HEK293 (cell line): ENCODE measurements around the gene ZDHHC24.

Experiments used
- CTCF ChIA-PET: fragments of 350-600 bp; formaldehyde crosslinking; extraction: SDS; loops from one replicate; lab custom pipeline; 2021; ENCODE audit warnings: antibody characterized with exemption; lab: Yijun Ruan, JAX
- POLR2A ChIA-PET: fragments of 300-600 bp; formaldehyde crosslinking; extraction: SDS; loops from one replicate; lab custom pipeline; 2020; ENCODE audit warnings: antibody characterized with exemption, inconsistent platforms; lab: Yijun Ruan, JAX
- H3K27ac ChIP-seq: fragments of 200-500 bp; sonication (Bioruptor generic); 2 replicates; pipeline ENCODE4 v1.5.1; 2014; ENCODE audit warnings: low read depth, low read length, control low read depth, inconsistent platforms; ENCODE audit errors: extremely low read depth
- H3K36me3 ChIP-seq, 2 experiments: fragments of 200-500 bp in 1 of 2; sonication (Bioruptor generic) in 1 of 2; 1 replicate in 1 of 2; 2 replicates in 1 of 2; pipeline ENCODE4 v1.5.1; 2014 to 2017; ENCODE audit warnings: inconsistent platforms in 2 of 2, low read length in 2 of 2; ENCODE audit not compliant: control insufficient read depth in 2 of 2, insufficient read depth in 1 of 2
- H3K4me1 ChIP-seq: fragments of 200-500 bp; sonication (Bioruptor generic); 2 replicates; pipeline ENCODE4 v1.5.1; 2014; ENCODE audit warnings: mild to moderate bottlenecking, low read length, inconsistent platforms; ENCODE audit not compliant: control insufficient read depth, insufficient read depth
- H3K4me3 ChIP-seq: 2 replicates; pipeline ENCODE4 v1.5.1; 2011; ENCODE audit warnings: low read depth, mild to moderate bottlenecking, control low read depth, low read length, moderate library complexity
- H3K9me3 ChIP-seq: fragments of 200-500 bp; sonication (Bioruptor generic); 2 replicates; pipeline ENCODE4 v1.5.1; 2014; ENCODE audit warnings: low read depth, low read length, inconsistent platforms; ENCODE audit not compliant: control insufficient read depth, insufficient read depth
- GLI4 ChIP-seq: fragments of 450-650 bp; formaldehyde crosslinking; IDR thresholded peaks from 2 replicates; pipeline ENCODE4 v1.5.1; 2016; ENCODE audit warnings: missing biosample characterization, missing genetic modification characterization
- KLF8 ChIP-seq: fragments of 450-650 bp; formaldehyde crosslinking; IDR thresholded peaks from 2 replicates; pipeline ENCODE4 v1.5.1; 2016; ENCODE audit warnings: missing biosample characterization, missing genetic modification characterization
- SP2 ChIP-seq: fragments of 450-650 bp; formaldehyde crosslinking; IDR thresholded peaks from 2 replicates; pipeline ENCODE4 v1.5.1; 2016; ENCODE audit warnings: missing biosample characterization, missing genetic modification characterization
- SP7 ChIP-seq: fragments of 450-650 bp; formaldehyde crosslinking; IDR thresholded peaks from 2 replicates; pipeline ENCODE4 v1.5.1; 2016; ENCODE audit warnings: missing biosample characterization, missing genetic modification characterization
- ZBTB11 ChIP-seq: fragments of 450-650 bp; formaldehyde crosslinking; conservative IDR thresholded peaks from 2 replicates; pipeline ENCODE4 v1.5.1; 2016; ENCODE audit warnings: low read depth, missing biosample characterization, missing genetic modification characterization
- ZNF214 ChIP-seq: fragments of 450-650 bp; formaldehyde crosslinking; IDR thresholded peaks from 2 replicates; pipeline ENCODE4 v1.5.1; 2017; ENCODE audit warnings: missing biosample characterization, mild to moderate bottlenecking, missing genetic modification characterization, borderline replicate concordance
- ZNF221 ChIP-seq: fragments of 450-650 bp; formaldehyde crosslinking; IDR thresholded peaks from 2 replicates; pipeline ENCODE4 v1.5.1; 2017; ENCODE audit warnings: missing biosample characterization, missing genetic modification characterization, borderline replicate concordance
- ZNF239 ChIP-seq: fragments of 450-650 bp; formaldehyde crosslinking; IDR thresholded peaks from 2 replicates; pipeline ENCODE4 v1.5.1; 2016; ENCODE audit warnings: missing biosample characterization, missing genetic modification characterization
- ZNF24 ChIP-seq: fragments of 450-650 bp; formaldehyde crosslinking; IDR thresholded peaks from 2 replicates; pipeline ENCODE4 v1.5.1; 2016; ENCODE audit warnings: missing biosample characterization, missing genetic modification characterization
- ZNF335 ChIP-seq: fragments of 450-650 bp; formaldehyde crosslinking; conservative IDR thresholded peaks from 2 replicates; pipeline ENCODE4 v1.5.1; 2016; ENCODE audit warnings: missing biosample characterization, missing genetic modification characterization
- ZNF366 ChIP-seq: fragments of 450-650 bp; formaldehyde crosslinking; conservative IDR thresholded peaks from 2 replicates; pipeline ENCODE4 v1.5.1; 2016; ENCODE audit warnings: missing biosample characterization, missing genetic modification characterization
- ZNF660 ChIP-seq: fragments of 450-650 bp; IDR thresholded peaks from 2 replicates; pipeline ENCODE4 v1.5.1; 2018; ENCODE audit warnings: missing biosample characterization, mild to moderate bottlenecking, missing genetic modification characterization
- ZNF692 ChIP-seq: fragments of 450-650 bp; formaldehyde crosslinking; IDR thresholded peaks from 2 replicates; pipeline ENCODE4 v1.5.1; 2016; ENCODE audit warnings: missing biosample characterization, missing genetic modification characterization
- ZNF76 ChIP-seq: fragments of 450-650 bp; formaldehyde crosslinking; IDR thresholded peaks from 2 replicates; pipeline ENCODE4; 2016; ENCODE audit warnings: low read depth, missing biosample characterization, missing genetic modification characterization, borderline replicate concordance
- ZSCAN30 ChIP-seq: fragments of 450-650 bp; IDR thresholded peaks from 2 replicates; pipeline ENCODE4 v1.5.1; 2018; ENCODE audit warnings: missing biosample characterization, mild to moderate bottlenecking, missing genetic modification characterization, moderate library complexity
- TF ChIP-seq, protein P1 (sequence below): fragments of 450-650 bp; formaldehyde crosslinking; IDR thresholded peaks from 2 replicates; pipeline ENCODE4 v1.5.1; 2016; ENCODE audit warnings: missing biosample characterization, missing genetic modification characterization

ZDHHC24 gene

DNA sequence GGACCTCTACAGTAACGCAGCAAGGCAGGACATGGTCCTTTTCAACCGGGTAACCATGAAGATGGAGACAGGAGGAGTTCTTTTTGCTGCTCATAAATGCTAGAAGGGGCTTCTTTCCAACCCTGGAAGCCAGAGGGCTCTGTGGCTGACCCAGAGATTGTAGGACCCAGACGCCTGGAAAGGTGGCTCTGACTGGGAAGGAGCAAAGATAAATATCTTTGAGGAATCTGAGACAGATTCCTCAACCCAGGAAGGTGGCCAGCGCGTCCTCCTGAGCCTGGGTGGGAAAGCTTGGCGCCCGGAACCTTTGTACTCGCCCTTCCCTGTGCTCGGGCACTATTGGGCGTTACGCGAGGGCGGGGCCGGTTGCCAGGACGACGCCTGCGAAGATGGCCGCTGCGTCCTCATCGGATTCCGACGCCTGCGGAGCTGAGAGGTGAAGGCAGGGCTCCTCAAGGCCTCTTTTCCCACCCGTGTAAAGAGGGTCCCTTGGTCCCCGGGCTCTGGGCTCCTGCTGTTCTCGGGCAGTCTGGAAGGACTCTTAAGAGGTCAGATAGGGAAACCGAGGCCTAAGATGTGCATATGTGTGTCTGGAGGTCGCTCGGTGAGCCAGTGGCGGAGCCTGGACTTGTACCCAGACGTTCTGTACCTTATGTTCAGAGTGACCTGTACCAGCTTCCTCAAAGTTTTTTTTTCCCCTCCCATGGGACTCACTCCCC lies 35.4 kb downstream of the ZDHHC24 start, which contains the start of gene BBS1 (continued):
- TF ChIP-seq ZBTB11 (tag by site-specific recombination) (peak; percentile 99), KLF8 (tag by site-specific recombination) (peak; percentile 92), SP7 (tag by site-specific recombination) (peak; percentile 86), ZNF221 (no peak), ZNF76 (tag by site-specific recombination) (peak; percentile 68; the same call in 1 of the 2 replicates), GLI4 (tag by site-specific recombination) (peak; percentile 65; the same call in 1 of the 2 replicates), ZNF692 (tag by site-specific recombination) (peak; percentile 60; the same call in 1 of the 2 replicates), ZNF214 (tag by site-specific recombination) (no peak), ZNF366 (tag by site-specific recombination) (no peak), ZNF24 (0 out of 2 replicates have a peak, but pooled peaks have one; percentile 54), ZNF239 (no peak), SP2 (tag by site-specific recombination) (peak; percentile 76), ZNF660 (tag by site-specific recombination) (peak; percentile 89)
- TF ChIP-seq, protein P1, sequence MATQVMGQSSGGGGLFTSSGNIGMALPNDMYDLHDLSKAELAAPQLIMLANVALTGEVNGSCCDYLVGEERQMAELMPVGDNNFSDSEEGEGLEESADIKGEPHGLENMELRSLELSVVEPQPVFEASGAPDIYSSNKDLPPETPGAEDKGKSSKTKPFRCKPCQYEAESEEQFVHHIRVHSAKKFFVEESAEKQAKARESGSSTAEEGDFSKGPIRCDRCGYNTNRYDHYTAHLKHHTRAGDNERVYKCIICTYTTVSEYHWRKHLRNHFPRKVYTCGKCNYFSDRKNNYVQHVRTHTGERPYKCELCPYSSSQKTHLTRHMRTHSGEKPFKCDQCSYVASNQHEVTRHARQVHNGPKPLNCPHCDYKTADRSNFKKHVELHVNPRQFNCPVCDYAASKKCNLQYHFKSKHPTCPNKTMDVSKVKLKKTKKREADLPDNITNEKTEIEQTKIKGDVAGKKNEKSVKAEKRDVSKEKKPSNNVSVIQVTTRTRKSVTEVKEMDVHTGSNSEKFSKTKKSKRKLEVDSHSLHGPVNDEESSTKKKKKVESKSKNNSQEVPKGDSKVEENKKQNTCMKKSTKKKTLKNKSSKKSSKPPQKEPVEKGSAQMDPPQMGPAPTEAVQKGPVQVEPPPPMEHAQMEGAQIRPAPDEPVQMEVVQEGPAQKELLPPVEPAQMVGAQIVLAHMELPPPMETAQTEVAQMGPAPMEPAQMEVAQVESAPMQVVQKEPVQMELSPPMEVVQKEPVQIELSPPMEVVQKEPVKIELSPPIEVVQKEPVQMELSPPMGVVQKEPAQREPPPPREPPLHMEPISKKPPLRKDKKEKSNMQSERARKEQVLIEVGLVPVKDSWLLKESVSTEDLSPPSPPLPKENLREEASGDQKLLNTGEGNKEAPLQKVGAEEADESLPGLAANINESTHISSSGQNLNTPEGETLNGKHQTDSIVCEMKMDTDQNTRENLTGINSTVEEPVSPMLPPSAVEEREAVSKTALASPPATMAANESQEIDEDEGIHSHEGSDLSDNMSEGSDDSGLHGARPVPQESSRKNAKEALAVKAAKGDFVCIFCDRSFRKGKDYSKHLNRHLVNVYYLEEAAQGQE (tag by site-specific recombination) = 0 out of 2 replicates have a peak, but pooled peaks have one; percentile 14

GRCh38 chr11:66509131-66509561 lies 36.7 kb downstream of the ZDHHC24 start:
- H3K36me3 ChIP-seq = peaks cover 0 to 38% of the 10 kb centered on the region in 2 experiments; a peak in 2 of 3 replicates
- TF ChIP-seq ZNF335 (peak; percentile 66), ZSCAN30 (tag by site-specific recombination) (no peak)
- POLR2A ChIA-PET = interaction anchor here (1.2 kb wide), 1 partner anchor 16 kb away, joined by 10 read pairs; no protein-coding TSS in a partner anchor
- H3K9me3 ChIP-seq = no peaks in the 10 kb centered on the region
- CTCF ChIA-PET = interaction anchor here (1.7 kb wide), 1 partner anchor 123 kb away, joined by 3 read pairs; no protein-coding TSS in a partner anchor
- H3K4me1 ChIP-seq = no peaks in the 10 kb centered on the region
- H3K27ac ChIP-seq = no peak overlapping the region
- H3K4me3 ChIP-seq = no peak overlapping the region
